HG02610 (cell line): ENCODE measurements around the gene ANKRD55.
"Not testable (repeated sequence)": the region's sequence is repeated elsewhere in the genome, so short reads cannot be mapped to it uniquely, and the experiment has no call there.

ENCODE experiments used
- ATAC-seq: cut with Tn5 transposase; IDR thresholded peaks from one replicate; pipeline ENCODE4 v1.9.1; 2021; ENCODE audit warnings: mild to moderate bottlenecking, moderate library complexity; ENCODE audit not compliant: unreplicated experiment

The ANKRD55 gene

DNA sequence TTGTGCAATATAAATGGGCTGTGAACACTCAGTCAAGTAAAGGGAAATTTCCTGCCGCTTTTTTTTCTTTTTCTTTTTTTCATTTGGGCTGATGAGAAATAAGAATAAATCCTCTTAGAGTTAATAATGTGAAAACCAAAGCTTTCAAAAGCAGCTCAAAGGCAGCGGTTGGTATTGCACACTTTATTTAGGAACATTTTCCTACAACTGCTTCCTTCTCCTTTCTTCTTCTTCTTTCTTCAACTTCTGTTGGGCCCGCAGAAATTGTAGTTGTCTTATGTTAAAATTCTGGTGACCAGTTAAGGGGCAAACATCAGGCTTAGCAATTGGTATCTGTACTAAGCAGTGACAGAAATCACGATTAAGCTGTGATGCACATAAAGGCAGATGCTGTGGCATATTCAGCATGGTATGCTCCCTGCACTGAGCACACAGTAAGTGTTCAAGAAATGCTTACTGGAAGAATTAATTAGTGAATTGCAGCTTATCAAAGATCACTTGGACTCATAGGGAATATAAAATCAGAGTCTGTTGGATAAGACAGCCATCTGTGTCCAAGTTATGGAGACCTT is 85.4 kb downstream of the ANKRD55 start:
- ATAC-seq: no peak

DNA sequence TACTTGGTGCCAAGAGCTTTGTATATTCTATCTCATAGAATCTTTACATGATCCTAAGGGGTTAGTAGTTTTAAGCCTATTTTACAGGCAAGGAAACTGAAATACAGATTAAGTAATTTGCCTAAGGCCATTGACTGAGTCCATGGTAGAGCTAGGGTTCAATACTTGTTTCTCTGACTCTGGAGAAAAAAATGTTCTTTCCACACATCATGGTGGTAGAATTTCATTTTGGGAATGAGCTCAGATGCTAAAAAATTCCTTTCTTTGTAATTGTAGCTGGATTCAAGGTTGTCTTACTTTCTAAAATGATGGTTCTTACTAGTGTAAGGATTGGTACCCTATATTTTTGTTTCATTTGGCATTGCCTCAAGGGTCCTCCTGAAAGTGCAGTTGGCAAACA is 86.0 kb downstream of the ANKRD55 start:
- no peak for ATAC-seq

DNA sequence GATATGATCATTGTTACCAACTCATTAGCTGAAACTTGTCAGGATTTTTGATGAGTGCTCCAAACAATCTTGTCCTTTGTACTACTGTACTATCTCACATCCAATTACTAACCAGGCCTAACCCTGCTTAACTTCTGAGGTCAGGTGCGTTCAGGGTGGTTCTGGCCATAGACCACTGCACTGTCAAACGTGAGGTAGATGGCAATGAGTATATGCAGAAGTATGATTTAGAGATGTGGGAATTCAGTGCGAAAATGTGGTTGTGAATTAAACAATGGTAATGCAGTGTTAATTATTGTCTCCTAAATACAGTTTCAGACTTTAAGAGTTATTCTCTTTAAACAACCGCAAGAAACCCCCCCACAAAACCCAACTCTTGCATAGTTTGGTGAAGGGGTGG is 86.5 kb downstream of the ANKRD55 start:
- ATAC-seq: no peak

DNA sequence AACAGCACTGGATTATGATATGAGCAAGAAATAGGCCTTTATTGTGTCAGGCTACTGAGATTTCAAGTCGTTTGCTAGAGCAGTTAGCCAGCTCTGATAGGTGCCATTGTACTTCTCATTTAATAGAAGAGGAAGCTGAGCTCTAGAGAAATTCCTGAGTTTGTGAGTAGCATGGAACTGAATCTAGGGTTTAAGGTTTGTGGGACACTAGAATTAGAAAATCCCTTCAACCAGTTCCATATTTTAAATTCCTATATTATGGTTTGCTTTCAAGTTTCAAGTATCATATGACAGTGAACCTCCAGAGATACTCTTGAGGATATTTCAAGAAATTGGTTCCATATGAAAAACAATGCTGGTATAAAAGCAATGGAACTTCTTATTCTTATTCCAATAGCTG is 87.6 kb downstream of the ANKRD55 start:
- no peak for ATAC-seq

DNA sequence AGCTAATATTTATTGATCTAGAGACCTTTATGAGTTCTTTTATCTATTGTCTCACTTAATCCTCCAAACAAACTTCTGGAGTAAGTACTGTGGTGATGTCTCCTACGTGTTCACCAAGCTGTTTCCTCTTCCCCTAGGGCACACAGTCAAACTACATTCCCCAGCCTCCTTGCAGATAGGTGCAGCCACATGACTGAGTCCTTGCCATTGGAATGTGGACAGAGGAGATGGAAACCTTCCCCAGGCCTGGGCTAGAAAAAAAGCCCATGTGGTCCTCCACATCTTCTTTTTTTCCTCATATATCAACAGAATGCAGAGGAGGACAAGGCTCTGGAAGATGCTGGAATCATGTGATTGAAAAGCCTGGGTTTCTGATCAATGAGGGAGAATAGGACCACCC is 88.0 kb downstream of the ANKRD55 start:
- ATAC-seq: no peak

DNA sequence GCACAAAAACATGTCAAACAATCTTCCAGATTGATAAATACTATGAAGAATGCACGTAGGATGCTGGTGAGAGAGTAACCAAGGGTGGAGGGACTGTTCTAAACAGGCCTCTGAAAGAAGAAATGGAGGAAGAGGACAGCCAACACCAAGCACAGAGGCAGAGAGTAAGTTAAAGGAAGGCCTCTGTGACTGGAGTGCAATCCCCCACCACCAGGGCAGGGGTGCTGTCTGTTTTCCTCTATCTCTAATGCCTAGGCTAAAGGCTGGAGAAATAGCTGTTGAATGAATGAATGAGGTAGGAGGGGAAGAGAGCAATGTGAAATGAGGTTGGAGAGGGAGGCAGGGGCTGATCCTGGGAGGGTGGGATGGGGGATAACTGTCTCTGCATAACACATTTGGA is 88.9 kb downstream of the ANKRD55 start:
- no peak for ATAC-seq

DNA sequence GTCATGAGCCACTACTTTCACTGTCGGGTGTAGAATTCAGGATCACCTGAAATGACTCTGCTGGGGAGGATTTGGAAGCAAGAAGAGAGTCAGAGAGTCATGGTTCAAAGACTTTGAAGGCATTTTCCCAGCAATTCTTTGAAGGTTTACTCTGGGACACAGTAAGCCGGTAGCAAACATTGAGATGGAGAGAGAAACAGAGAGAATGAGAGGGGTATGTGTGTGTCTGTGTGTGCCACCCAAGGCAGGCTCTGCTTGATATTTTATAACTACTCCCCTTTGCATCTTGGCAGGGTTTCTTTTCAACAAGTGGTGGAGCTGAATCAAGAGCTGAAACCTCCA is 89.8 kb downstream of the ANKRD55 start:
- ATAC-seq: no peak

DNA sequence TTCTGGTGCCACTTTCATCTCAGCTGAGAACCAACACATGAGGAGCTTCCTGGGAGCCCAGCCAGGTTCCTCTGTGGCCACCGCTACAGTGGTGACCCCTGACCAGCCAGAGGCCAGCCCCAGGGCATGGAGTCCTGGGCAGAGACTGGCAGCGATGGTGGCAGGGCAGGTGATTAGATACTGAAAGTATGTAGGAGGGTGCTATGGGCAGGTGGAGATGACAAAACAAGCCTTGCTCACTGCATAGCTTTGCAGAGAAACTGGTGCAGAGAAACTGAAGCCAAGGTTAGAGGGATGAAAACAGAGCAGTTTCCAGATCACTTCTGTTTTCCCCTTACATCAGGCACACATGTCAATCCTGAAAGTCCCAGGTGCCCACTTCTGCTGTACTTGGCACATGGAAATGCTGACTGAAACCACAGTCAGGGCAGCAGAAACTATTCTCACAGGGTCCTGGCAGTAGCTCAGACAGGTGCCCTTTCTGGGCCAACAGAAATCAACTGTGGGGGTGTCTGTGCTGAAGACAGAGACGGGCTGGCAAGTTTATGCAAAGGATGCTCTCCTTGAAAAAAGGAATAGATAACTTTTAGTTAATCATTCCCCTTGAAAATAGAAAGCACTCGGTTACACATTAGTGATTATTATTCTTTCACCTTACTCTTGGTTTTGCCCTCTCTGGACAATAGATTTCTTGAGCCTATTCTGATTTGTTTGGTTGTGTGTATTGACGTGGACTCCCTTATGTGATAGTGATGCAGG is 90.3 kb downstream of the ANKRD55 start:
- ATAC-seq: peak; percentile 64

DNA sequence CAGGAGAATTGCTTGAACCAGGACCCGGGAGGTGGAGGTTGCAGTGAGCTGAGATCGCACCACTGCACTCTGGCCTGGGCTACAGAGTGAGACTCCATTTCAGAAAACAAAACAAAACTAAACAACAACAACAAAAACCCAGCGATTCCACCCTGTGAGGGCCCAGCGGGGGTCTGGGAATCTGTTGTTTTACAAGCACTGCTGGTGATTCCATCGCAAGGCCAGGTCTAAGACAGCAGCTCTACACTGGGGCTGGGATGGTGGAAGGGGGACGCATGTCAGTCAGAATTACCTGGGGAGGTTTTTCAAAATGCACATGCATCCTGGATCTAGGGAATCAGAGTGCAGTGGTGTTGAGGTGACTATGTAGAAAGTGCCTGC is 90.9 kb downstream of the ANKRD55 start:
- no peak for ATAC-seq

DNA sequence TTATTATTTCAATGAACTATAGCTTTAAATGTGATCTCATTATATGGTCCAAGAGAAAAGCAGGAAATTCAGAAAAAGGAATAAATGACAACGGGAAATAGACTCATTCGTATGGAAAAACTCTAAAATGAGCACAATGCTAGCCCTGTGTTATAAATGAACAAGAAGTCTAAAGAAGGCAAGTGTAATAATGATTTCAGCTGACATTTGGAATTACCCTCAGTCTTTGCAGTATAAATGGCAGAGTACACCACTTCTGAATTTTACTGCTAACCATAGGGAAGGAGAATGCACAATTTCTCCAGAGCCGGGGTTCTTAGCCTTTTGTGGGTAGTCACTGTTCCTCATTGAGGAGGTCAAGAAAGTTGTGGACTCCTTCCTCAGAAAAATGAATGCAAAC is 93.1 kb downstream of the ANKRD55 start:
- no peak for ATAC-seq

DNA sequence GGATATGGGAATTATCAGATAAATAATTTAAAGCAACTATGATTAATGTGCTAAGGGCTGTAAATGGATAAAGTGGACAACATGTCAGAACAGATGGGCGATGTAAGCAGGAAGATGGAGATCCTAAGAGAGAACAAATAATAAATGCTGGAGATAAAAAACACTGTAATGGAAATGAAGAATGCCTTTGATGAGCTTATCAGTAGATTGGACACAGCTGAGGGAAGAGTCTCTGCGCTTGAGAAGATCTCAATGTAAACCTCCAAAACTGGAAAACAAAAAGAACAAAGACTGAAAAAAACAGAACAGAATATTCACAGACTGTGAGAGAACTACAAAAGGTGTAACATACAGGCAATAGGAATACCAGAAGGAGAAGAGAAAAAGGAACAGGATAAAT is 102.5 kb downstream of the ANKRD55 start:
- ATAC-seq: no peak

DNA sequence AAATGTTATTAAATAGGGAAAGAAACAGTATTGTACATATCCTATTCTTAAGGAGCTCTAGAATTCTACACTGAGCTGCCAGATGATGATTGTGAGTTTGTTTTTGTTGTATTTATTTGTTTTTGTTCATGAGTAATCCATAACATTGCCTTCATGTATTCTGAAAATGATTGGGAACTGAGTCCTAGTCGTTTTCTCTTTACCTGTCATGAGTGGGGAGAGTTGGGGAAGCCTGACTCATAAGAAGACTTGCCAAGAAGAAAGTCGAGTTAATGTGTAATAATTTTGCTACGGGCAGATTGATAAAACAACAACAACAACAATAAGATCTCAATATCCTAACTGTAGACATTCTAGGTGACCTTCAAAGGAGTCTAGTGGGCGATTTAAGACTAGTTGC is 103.8 kb downstream of the ANKRD55 start:
- ATAC-seq: no peak

DNA sequence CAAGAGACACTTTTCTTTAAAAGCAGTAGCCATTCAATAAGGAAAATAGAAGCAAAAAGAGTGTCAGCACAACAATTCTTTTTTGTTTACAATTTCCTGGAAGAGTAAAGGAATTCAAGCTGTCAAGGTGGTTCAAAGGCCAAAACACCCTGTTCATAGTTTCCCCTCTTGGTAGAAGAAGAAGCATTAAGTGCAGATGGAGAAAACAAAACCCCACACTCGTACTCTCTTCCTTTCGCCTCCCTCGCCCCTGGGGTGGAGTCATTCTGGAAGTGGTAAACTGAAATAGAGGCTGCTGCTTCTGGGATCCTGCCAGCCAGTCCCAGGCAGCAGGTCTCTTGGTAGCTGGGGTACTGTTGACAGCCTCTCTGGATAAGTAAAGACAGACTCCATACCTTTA is 105.0 kb downstream of the ANKRD55 start:
- ATAC-seq: no peak

DNA sequence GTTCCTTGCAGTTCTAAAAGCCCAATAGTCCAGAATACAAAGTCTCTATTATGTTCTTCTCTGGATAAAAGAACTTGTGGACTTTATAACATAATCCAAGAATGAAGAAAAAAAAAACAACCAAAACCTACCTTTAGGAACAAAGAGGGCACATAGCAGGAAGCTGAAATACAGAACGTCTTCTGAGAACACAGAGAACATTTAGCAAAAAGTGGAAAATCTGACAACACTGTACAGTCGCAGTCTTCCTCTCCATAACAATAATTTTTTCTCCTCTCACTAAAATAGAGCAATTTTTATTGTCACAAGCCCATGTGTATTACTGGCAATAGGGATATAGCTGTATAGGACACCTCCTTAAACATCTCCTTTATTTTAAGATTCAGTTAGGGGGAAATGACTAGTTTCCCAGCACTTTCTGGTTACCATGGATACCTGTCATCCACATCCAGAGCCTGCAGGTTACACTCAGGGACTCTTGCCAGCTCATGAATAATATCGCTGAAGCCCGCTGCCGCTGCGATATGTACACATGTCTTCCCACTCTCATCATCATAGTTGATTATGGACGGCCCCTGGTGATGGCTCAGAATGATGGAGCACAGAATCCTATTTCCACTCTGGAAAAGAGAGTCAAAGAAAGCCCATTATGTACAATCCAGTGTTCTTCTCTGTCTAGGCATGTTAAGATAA is 106.5 kb downstream of the ANKRD55 start:
- no peak for ATAC-seq

DNA sequence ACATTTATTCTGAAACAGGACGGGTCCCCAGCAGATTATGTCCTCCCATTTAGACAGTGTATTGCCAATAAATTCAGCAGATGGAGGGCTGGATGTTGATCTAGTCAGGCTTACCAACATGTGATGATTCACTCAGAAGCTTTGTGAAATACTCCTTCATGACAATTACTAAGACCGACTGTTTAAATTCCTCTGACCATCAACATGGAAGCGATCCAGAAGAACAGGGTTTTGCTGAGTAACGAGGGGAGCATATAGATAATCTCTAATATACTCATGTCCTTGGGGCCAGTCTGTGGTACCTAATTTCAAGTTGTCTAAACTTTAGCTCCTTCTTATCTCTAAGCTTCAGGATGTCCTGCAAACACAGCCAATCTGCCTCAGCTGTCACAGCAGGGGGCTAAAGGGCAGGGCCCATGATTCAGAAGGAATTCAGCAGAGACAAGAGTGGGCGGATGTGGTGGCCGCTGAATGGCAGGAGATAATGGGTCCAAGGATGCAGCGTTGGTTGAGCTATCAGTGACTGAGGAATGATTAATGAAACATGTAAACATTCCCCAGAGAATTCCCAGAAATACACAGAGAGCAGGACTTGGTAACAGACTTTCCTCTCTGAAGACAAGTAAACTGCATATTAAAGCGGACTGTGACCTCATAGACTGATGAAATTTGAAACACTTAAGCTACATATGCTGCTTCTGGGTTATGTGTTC is 109.4 kb downstream of the ANKRD55 start:
- no peak for ATAC-seq

DNA sequence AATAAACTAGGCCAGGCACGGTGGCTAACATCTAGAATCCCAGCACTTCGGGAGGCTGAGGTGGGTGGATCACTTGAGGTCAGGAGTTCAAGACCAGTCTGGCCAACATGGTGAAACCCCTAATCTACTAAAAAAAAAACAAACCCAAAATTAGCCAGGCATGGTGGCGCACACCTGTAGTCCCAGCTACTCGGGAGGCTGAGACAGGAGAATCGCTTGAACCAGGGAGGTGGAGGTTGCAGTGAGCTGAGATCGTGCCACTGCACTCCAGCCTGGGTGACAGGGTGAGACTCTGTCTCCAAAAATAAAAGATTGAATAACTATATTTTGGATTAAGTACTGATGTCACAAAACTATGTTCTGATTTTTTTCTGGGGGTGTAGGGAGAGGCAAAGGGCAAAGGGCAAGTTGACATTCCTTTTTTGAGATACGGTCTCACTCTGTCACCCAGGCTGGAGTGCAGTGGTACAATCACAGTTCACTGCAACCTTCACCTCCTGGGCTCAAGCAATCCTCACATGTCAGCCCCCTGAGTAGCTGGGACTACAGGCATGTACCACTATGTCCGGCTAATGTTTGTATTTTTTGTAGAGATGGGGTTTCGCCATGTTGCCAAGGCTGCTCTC is 110.7 kb downstream of the ANKRD55 start:
- ATAC-seq: not testable (repeated sequence)

DNA sequence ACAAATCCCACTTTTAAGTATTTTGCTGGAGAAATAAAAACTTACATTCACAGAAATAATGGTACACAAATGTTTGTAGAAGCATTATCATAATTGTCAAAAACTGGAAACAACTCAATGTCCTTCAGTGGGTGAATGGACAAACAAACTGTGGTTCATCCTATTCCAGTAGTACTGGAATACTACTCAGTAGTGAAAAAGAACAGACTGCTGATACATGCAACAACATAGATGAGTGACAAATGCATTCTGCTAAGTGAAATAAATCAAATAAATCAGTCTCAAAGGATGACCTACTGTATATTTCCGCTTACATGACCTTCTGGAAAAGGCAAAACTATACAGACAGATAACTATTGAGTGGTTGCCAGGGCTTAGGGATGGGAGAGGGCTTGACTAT is 114.1 kb downstream of the ANKRD55 start:
- ATAC-seq: no peak

DNA sequence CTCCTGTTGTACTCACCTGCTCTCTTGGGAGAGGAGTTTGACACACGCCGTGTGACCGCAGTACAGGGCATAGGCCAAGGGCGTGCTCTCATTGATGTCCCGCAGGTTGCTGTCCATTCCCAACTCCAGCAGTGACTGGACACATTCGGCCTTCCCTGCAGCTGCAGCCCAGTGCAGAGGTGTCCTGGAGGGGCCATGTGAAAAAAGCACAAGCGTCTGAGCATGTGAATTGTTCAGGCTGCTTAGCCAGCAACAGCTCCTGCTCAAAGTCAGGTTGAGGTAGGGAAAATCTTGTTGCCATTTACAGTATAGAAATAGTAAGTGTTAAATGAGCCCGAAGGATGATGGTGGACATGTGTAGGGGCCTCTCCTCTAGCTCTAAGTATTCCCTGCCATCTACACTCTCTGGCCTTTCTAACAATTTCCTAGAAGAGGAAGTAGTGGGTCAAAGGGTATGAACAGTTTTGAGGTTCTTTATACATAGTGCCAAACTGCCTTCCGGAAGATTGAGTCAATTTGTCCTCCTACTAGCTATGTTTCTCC is 116.5 kb downstream of the ANKRD55 start:
- no peak for ATAC-seq

DNA sequence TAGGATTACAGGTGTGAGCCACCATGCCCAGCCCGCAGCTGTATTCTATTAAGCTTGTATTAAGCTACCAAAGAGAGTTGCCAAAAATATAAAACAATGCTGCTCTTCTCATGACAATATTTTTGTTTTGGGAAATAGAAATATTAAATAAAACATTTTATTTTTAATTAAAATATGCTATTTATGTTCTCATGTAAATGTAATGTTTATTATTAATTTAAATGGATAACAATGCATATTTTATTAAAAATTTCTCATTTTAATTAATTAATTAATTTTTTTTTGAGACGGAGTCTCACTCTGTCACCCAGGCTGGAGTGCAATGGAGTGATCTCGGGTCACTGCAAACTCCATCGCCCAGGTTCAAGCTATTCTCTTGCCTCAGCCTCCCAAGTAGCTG is 117.5 kb downstream of the ANKRD55 start:
- ATAC-seq: no peak

DNA sequence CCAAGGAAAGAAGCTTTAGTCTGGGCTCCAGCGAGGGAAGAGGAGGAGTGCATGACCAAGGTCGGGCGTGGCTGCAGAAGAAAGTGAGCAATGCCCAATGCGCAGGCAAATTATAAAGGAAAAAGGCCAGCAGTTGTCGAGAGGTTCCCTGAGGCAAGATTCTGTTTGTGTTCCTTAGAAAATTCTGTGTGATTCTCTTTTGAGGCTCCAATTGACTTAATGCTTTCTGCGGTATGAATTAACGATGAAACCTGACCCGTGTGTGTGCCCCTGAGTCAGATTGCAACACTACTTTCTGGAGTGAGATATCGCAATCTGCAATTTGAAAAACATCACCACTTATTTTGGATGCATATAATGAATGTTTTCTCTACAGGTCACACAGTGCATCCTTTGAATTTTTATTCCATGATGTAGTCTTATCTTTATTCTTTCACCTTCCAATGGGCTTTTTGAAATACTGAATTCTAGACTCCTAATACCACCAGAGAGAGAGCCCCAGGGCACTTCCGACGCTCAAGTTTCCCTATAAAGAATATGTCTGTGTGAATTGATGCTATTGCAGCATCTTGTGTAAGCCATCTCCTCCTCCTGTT is 120.5 kb downstream of the ANKRD55 start:
- ATAC-seq: no peak

DNA sequence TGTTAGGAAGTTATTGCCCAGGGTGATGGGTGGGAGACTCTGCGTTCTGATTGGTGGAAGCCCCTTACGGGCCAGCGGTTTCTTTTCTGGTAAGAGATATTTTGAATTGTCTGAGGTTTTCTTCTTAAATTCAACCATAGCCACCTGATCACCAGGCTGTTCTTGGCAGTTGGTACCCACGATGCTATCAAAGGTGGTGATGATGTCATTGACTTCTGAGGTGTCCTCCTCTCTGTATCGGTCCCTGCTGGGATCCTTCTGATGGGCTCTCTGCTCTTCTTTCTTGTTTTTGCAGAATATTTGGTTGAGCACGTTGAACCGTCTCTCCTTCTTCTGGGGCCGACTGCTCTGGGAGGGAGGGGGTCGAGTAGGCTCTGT is 121.7 kb downstream of the ANKRD55 start:
- no peak for ATAC-seq
